Measurements from ENCODE around the gene SERGEF. TPM values are rescaled to one million over a fixed set of nuclear protein-coding genes. Genes with fewer than 3 reads are reported as not detected.

Gene SERGEF
- total RNA-seq, 1 experiment from 2014 or later, result 31.4 TPM

DNA sequence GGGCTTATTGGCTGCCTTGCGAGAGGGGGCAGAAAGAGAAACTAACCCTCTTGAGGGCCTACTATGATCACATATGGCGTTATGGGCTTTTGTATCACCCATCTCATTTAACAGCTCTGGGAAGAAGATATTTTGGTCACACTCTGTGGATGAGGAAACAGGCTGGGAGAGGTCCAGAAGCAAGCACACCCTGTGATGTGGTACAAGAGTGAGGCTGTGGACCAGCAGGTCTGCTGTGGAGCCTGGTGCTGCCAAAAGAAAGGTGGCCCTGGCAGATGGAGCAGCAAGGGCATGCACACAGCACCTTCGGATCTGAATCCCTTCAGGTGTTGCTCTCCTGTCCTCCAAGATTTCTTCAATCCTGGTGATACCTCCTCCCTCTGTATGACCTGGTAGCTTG lies 214.1 kb downstream of the SERGEF start:
- peaks cover 21 to 26% of the 10 kb centered on the region in 2 experiments for H3K4me1 Mint-ChIP-seq
- peak overlapping the region in 1 of 3 experiments; percentile 80; a peak in 1 of 7 replicates for H3K27ac Mint-ChIP-seq
- H3K4me2 ChIP-seq (ENCODE audit: insufficient read depth, insufficient read length, low read length), result no peak overlapping the region

More for the DNA sequence above, 214.1 kb downstream of the SERGEF start:
- H3K23ac ChIP-seq (ENCODE audit: insufficient read length, low read depth, low read length), result no peak overlapping the region
- H3K4me3 Mint-ChIP-seq, result no peak overlapping the region
- no peaks in the 10 kb centered on the region for H3K79me1 ChIP-seq (ENCODE audit: insufficient read depth, low read depth, low read length, poor library complexity, severe bottlenecking)
- no peaks in the 10 kb centered on the region for H3K9me3 ChIP-seq (ENCODE audit: control insufficient read depth, low read depth, low read length)
- no peak overlapping the region for H2BK5ac ChIP-seq (ENCODE audit: insufficient read length, low read length)
- TF ChIP-seq, protein P1, sequence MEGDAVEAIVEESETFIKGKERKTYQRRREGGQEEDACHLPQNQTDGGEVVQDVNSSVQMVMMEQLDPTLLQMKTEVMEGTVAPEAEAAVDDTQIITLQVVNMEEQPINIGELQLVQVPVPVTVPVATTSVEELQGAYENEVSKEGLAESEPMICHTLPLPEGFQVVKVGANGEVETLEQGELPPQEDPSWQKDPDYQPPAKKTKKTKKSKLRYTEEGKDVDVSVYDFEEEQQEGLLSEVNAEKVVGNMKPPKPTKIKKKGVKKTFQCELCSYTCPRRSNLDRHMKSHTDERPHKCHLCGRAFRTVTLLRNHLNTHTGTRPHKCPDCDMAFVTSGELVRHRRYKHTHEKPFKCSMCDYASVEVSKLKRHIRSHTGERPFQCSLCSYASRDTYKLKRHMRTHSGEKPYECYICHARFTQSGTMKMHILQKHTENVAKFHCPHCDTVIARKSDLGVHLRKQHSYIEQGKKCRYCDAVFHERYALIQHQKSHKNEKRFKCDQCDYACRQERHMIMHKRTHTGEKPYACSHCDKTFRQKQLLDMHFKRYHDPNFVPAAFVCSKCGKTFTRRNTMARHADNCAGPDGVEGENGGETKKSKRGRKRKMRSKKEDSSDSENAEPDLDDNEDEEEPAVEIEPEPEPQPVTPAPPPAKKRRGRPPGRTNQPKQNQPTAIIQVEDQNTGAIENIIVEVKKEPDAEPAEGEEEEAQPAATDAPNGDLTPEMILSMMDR (conservative IDR thresholded peaks at IDR 0.05), result no peak
- no peak overlapping the region for H3K4ac ChIP-seq (ENCODE audit: low read depth, low read length)
- H3K4me1 ChIP-seq (ENCODE audit: insufficient read depth, low read length), result 0 out of 2 replicates have a peak, but pooled peaks cover 2% of the 10 kb centered on the region
- H2BK120ac ChIP-seq (ENCODE audit: low read depth, low read length, poor library complexity, severe bottlenecking), result no peak overlapping the region
- no peak overlapping the region for H2AFZ ChIP-seq (ENCODE audit: low read length)
- peaks cover 0 to 6% (median 2%) of the 10 kb centered on the region in 3 experiments; a peak in 3 of 7 replicates for H3K36me3 Mint-ChIP-seq (ENCODE audit: insufficient read depth in 1 of 3, low read depth in 3 of 3)
- H3K27me3 Mint-ChIP-seq (ENCODE audit: low read depth), result peaks cover 10% of the 10 kb centered on the region
- H2BK20ac ChIP-seq (ENCODE audit: low read depth, low read length, poor library complexity, severe bottlenecking), result no peak overlapping the region
- no peak overlapping the region for H3K27ac ChIP-seq (ENCODE audit: insufficient read length, low read depth, low read length)
- no peaks in the 10 kb centered on the region for H4K20me1 ChIP-seq (ENCODE audit: control insufficient read depth, insufficient read depth, insufficient read length)
- no peak overlapping the region for H2BK15ac ChIP-seq (ENCODE audit: low read depth, low read length)
- no peak overlapping the region for H3K14ac ChIP-seq (ENCODE audit: insufficient read depth, low read length)
- H2AK5ac ChIP-seq (ENCODE audit: insufficient read length, low read length), result no peak overlapping the region
- WGBS (ENCODE audit: extremely low coverage, insufficient read length, low lambda C conversion rate), result no CpG with 5 or more reads among the region's 3 CpGs
- no peak overlapping the region for H3K56ac ChIP-seq (ENCODE audit: insufficient read length, low read depth, low read length)
- H3K9me3 Mint-ChIP-seq, result peaks cover 2 to 7% of the 10 kb centered on the region in 2 experiments; a peak in 2 of 5 replicates
- H3K27me3 ChIP-seq (ENCODE audit: insufficient read depth, low read length), result 0 out of 2 replicates have a peak, but pooled peaks cover 2% of the 10 kb centered on the region
- H3K9ac ChIP-seq (ENCODE audit: extremely low read depth, insufficient read length, low read length), result no peak overlapping the region
- H4K91ac ChIP-seq (ENCODE audit: insufficient read length, low read depth, low read length), result no peak overlapping the region
- H3T11ph ChIP-seq (ENCODE audit: low read length), result no peak overlapping the region
- no peak overlapping the region for H4K5ac ChIP-seq (ENCODE audit: insufficient read length, low read depth, low read length)
- no peak overlapping the region for H4K8ac ChIP-seq (replicated peaks; ENCODE audit: insufficient read length, low read depth, low read length)
- no peaks in the 10 kb centered on the region for H3K79me2 ChIP-seq (ENCODE audit: insufficient read depth, low read length)
- no peak for DNase-seq
- H3K18ac ChIP-seq (ENCODE audit: insufficient read length, low read depth, low read length), result no peak overlapping the region
- no peaks in the 10 kb centered on the region for H3K23me2 ChIP-seq (ENCODE audit: insufficient read length, low read depth, low read length, poor library complexity, severe bottlenecking)
- no peak overlapping the region for H2BK12ac ChIP-seq (ENCODE audit: insufficient read length, low read depth, low read length)
